GM19351 (cell line): Measurements from ENCODE around the gene DCLK3.
A peak's percentile ranks its signal among the peaks of the same experiment; 100 is the strongest.

ENCODE experiments used
- ATAC-seq: cut with Tn5 transposase; IDR thresholded peaks from one replicate; pipeline ENCODE4 v1.9.1; 2021; ENCODE audit warnings: mild to moderate bottlenecking, moderate library complexity; ENCODE audit not compliant: unreplicated experiment

The DCLK3 gene, protein sequence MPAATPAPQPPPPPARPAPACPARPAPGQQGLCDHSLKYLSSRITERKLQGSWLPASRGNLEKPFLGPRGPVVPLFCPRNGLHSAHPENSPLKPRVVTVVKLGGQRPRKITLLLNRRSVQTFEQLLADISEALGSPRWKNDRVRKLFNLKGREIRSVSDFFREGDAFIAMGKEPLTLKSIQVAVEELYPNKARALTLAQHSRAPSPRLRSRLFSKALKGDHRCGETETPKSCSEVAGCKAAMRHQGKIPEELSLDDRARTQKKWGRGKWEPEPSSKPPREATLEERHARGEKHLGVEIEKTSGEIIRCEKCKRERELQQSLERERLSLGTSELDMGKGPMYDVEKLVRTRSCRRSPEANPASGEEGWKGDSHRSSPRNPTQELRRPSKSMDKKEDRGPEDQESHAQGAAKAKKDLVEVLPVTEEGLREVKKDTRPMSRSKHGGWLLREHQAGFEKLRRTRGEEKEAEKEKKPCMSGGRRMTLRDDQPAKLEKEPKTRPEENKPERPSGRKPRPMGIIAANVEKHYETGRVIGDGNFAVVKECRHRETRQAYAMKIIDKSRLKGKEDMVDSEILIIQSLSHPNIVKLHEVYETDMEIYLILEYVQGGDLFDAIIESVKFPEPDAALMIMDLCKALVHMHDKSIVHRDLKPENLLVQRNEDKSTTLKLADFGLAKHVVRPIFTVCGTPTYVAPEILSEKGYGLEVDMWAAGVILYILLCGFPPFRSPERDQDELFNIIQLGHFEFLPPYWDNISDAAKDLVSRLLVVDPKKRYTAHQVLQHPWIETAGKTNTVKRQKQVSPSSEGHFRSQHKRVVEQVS

DNA sequence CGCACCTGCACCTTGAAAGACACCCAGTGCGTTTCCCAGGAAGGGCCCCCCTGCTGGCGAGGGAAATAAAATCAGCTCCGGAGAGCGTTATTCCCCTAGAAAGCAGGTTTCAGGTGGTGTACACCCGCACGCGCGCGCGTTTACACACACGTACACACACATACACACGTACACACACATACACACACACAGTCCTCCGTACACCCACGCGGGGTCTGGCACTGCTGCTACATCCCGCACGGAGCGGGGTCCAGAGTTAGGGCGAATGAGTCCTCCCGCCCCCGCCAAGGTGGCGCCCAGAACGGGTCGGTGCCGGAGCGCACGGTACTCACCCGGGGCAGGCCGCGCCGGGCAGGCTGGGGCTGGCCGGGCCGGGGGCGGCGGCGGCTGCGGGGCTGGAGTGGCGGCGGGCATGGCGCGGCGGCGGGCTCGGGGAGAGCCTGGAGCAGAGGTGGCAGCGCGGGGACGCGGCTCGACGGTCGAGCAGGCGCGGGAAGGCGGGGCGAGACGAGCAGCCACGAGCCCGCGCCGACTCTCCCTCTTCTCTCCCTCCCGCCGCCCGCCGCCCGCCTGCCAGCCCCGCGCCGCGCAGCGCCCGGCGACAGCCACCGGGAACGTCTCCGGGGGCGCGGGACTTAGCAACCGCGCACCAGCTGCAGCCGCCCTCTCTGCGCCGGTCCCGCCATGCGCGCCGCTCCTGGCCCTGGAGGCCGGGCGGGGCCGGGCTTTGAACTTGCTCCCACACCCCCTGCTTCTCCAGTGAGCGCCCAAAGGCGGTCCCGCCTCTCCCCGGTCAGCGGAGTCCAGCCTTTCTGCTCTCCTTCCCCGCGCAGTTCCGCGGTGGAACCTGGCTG, at the start of gene DCLK3:
Gene DCLK3, minus strand, starts transcription at position 704 of the 854 bp plus-strand sequence. Its CDS starts 290 bp downstream, at position 414.
- no peak for ATAC-seq

DNA sequence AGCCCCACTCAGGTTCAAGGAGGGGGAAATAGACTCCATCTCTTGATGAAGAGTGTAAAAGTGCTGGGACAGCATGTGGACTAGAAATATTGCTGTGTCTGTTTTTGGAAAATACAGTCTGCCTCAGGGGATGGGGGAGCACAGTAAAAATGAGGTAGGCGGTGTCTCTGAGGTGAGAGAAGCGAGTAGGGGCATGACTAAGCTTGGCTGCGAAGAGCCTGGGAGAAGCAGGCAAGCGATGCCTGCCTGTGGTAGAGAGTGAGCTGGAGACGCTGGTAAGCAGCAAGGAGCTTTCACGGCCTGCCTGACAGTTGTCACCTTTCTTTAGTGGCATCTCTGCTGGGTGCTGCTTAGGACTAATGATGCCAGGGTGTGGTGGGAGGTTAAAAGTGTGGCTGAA, 49.0 kb upstream of the DCLK3 start:
- ATAC-seq = no peak

DNA sequence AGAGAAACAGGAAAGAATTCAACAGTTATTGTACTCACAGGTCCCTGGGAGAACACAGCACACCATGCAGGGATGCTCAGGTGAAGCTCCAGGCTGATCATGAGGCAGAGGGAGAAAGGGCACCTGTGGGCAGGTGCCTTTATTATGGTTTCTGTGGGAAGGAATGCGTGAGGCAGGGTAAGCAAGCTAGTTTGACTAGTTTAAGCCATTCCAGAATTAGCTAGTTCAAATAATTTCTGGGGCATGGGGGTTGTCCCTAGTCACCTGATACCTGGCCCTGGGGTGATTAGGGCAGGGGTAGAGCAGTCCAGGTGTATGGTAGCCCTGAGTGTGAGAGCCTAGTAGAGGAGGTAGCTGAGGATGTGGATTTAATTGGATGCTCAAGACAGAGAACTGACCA, 47.9 kb upstream of the DCLK3 start:
- ATAC-seq = no peak

DNA sequence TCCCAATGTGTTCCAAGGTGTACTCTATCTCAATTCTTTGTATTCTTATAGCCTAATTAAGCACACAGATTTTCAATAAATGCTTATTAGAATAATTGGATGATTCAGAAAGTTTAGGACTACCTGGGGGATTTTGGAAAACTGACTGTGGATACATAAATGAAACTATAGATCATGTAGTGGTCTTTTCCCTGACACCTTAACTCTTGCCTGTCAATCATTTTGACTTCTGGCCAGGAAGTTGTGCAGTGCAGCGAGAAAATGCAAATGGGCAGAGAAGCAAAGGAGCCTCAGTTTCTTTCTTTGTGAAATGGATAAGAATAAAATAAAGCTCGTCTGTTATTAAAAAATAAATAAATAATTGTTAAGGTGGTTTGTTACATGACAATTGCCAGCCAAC, 47.4 kb upstream of the DCLK3 start:
- ATAC-seq = no peak

DNA sequence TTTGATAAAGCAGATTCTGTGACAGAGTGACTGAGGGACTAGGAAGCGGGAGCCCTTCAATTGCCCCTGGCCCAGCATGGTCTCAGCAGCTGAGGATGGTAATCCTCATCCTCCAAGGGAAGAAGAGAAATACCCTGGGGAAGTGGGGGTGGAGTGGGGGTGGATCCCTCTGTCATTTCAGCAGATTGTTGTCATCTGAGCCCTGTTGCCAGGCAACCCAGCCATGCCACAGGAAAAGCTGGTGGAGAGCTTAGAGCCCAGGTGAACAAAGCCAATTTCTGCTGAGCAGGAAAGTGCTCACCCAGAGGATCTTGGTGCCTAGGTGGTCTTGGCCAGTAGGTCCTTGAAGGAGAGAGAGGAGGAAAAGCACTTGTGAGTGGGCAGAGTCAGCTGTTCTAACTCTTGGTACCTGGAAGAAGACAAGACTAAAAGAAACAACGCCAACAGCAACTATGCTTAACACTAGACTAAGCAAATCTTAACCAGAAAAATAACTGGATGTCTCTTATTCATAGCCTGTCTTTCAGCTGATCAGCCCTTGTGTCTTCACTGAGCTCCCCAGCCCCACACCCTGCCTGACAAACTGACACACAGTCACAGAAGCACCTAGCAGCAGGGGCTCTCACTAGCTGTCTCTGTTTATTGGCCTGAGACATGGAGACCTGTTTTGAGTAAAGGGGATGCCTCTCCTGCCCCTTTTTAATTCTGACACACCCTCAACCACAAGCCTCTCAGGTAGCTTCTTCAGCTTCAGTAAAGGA, 40.1 kb upstream of the DCLK3 start:
- no peak for ATAC-seq

DNA sequence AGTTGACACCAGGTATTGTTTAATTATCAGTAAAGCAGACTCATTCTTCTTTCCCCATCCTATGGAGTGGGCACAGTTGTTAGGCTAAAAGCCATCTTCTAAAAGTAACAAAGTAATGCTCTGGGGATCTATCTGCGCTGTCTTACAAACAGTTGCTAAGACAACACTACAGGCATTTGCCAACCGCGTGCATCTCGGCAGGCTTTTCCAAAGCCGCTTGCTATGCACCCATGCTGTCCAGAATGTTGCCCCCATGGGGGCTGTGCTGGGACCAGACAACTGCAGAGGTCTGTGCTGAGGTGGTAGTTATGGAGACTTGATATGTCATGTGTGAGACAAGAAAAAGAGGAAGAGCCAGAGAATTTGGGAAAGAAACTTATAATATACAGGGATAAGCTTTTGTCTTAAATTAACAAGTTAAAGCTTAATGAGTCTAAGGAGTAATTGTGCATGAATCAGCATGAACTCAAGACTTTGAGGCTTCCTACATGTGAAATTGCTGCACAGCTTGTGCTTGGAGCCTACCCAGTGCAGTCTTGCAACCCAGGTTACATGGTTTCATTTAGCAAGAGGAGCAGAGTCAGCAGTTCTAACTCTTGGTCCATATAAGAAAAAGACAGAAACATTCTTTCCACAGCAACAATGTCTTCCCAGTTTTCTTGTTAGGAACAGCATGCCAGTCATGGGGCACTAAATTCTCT, 38.9 kb upstream of the DCLK3 start:
- no peak for ATAC-seq

DNA sequence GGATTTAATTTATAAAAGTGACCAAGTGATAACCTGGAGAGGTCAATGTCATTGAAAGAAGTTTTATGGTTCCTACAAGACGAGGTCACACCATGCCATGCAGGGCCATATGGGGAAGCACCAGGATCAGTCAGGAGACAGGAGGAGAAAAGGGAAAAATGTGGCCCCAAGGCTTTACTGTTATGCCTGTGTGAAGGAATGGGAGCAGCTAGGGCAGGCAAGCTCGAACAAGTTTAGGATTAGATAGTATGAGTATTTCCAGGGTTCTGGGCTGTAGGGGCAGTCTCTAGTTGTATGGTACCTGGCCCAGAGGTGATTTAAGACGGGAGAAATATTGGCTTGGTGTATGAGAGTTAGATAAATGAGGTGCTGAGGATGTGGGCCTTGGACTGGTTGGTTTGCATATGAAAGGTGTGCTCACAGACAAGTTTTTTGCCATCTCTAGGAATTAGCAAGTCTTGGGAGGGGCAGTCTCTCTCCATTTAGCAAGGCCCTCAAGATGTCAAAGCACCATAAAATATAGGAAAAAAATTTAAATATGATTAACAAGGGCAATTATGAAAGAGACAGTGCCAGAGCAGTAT, 36.3 kb upstream of the DCLK3 start:
- ATAC-seq = no peak

DNA sequence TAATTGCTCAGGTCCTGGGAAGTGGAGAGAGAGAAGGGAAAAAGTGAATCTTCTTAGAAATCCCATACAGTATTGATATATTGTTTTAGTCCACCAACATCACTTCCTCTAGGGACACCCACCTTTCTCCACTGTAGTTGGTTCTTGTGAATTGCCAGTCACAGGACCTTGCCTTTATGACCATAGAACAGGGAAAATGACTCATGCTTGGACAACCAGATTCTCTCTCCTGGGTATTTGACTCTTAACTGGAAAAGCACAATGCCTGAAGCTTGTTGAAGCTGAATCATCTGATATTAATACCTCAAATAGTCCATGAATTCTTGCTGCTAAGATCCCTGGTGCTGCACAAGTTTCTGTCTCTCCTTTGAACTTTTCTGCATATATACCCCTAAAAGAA, 32.5 kb upstream of the DCLK3 start:
- ATAC-seq = no peak

DNA sequence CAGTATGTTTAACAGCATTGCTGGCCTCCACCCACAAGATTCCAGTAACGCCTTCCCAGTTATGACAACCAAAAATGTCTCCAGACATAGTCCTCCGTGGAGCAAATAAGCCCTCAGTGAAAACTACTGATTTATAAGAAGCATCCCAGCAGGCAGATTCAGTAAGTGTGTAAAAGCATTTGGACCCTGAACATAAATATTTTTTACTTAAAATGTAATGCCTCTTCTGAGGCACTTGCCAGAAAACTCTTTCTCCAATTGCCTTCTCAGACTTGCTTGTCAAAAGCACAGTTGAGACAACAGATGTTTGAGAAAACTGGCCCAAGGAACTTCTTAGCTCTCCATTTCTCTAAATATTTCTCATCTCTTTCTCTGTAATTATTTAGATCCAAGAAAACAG, 31.8 kb upstream of the DCLK3 start:
- no peak for ATAC-seq

DNA sequence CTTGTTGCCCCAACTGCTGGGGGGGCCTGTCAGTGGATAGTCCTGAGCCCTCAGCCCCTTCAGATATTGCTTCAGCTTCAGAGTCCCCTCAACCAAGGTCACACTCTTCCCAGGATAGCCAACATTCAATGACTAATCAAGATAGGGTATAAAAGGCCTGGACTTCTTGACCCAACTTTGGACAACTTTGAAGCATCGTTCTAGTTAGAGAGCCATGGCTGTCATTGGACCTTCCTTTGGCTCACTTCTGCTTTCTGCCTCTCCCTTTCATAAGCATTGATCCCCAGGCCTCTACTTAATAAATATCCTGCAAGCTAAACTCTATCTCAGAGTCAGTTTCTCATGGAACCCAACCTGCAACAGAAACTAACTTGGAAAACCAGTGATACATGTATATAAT, 31.3 kb upstream of the DCLK3 start:
- ATAC-seq = no peak

DNA sequence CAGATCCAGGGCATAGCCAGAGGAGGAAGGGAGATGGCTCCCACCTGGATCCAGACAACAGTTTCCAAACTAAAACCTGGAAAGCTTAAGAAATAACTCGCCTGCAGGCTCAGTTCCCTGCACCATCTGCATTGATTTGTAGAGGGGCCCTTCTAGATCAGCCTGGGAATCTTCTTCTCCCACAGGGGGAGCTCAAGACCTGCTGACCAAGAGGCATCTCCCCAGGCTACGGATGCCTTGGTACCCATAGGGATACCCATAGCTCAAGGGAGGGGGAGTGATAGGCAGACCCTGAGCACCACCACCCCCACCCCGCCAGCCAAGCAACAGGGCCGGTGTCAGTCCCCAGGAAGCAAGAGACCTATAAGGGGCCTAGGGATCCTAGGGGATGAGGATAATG, 28.0 kb upstream of the DCLK3 start:
- ATAC-seq = no peak

DNA sequence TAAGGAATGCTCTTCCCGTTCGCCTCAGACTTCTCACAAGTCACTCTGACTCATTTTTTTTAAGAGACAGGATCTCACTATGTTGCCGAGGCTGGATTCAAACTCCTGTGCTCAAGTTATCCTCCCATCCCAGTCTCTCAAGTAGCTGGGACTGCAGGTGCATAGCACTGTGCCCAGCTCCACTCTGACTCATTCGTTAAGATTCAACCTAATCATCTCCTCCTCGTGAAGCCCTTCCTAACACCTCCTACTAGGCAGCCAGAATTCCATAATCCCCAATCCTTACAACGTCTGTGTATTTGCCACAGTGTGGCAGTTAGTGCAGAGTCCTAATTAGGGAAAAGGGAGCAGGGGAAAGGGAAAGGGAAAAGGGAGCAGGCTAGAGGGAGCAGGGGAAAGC, 26.4 kb upstream of the DCLK3 start:
- ATAC-seq = no peak

DNA sequence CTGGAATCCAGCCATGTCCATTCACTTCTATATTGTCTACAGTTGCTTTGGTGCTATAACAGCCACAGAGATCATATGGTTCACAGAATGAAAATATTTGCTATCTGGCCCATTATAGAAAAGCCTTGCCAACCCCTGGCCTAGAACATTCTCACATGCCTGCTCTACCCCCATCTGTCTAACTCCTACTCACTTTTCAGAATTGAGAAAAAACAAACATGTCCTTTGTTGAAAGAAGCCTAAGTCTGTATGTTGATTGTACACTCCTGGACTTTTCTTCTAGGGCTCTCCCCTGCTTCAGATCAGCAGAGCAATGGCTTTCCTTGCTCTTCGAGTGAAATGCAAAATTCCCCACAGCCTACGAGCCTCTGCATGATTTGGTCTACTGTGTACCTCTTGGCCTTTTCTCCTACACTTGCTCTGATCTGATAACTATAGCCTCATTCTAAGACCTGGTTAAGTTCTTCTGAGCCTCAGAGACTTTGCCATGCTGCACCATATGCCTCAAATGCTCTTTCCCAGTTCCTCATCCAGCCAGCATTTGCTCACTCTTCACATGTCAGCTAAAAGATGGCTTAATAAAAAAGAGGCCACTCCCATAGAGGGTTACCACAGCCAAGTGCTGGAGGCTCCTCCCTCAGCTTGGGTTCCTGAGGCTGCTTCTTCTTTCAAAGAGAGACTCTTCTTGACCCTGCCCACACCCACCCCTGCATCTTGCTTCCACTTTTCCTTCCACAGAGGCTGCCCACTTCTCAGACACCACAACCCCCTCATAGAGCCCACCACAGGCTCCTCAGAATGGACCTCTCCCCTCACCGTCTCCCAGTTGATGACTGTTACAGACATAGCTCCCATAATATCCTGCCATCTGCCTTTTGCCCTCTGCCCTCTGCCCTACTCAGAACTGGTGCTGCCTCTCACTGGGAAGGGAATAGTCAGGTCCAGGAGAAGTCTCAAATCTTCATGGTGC, 22.9 kb upstream of the DCLK3 start:
- ATAC-seq = peak; percentile 65

DNA sequence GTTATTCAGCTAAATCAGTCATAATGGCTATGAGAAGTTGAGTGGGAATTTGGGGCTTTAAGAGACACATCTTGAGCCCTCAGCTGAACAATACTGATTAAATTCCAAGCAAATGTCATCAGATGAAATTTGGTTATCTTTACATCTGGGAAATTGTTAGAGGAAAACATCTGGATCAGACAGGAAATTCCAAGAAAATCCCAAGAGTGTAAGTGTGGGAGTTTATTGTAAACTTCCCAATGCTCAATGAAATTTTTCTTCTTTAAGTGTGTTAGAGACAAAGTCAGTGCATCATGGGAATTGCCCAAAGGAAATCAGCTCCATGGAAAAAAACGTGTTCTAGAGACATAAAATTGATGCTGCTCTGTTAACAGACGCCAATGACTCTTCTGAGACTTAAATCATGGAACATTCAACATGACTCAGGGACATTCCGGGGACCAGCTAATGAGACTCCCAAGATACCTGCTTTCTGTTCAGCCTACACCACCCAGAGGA, 19.8 kb upstream of the DCLK3 start:
- no peak for ATAC-seq

DNA sequence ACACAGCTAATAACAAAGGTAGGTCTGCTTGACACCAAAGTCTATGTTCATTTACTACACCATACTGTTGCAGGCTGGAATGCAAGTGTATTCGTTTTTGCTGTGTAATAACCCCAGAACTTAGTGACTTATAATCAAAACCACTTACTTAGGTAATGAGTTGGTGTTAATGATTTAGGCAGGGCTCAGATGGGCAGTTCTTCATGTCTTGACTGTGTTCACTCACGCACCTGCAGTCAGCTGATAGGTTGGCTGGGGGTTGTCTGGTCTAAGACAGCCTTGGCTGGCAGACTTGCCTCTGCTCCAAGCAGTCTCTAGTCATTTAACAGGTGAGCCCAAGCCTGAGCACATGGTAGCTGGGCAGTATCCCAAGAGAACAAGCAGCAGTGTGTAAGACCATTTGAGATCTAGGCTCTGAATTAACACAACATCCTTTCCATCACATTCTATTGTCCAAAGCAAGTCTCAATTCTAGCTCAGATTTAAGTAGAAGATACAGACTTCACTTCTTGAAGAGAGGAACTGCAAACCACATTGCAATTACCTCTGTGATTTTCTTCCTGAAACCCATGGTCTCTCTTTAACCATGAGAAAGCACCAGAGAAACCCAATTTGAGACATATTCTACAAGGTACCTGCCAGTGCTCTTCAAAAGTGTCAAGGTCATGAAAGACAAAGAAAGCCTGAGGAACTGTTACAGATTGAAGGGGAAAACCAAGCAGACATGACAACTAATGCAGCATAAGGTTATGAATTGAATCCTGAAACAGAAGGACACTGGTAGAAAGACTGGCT, 13.3 kb upstream of the DCLK3 start:
- peak; percentile 47 for ATAC-seq

DNA sequence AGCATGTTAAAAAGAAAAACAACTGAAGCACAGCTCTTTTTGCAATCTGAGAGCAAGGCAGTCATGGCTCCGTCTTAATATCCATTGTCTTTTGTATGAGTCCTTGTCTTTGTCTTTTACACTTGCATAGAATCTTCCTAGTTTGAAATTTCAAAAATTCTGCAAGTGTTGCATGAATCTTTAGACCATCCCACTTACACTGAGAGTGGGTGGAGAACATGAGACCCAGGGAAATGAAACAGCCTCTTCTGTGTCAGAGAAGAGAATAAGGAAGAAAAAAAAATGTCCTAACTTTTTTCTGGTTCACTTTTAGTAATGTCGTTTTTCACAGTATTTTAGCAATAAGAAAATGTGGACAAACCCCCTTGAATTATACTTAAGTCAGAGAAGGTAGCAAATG, 12.1 kb upstream of the DCLK3 start:
- no peak for ATAC-seq

DNA sequence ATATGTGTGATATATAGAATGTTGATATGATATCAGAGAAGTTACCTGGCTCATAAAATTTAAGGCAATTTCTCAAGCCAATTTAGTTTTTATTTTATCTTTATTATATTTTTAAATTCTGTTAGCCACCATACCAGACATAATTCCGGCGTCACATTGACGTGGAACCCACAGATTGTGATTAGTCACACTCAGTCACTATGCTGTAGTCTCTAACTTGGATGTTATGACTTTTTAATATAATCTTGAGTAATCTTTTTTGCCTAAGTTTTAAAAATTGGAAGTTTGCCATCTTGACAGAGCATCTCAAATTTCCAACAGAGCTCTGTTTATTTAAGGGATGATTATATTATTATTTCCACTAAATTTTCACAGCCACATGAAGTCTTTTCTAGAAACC, 9.7 kb upstream of the DCLK3 start:
- no peak for ATAC-seq
